DMS 273 (cell line): ENCODE measurements around the gene AIG1.
"Not testable (repeated sequence)": the region's sequence is repeated elsewhere in the genome, so short reads cannot be mapped to it uniquely, and the experiment has no call there.

ENCODE experiments used
- DNase-seq: peaks from one replicate; lab custom pipeline; 2025; ENCODE audit not compliant: unreplicated experiment; lab: John Stamatoyannopoulos, UW

AIG1 gene

GRCh38 chr6:143125864-143126573, 65.3 kb downstream of the AIG1 start:
- no peak for DNase-seq

DNA sequence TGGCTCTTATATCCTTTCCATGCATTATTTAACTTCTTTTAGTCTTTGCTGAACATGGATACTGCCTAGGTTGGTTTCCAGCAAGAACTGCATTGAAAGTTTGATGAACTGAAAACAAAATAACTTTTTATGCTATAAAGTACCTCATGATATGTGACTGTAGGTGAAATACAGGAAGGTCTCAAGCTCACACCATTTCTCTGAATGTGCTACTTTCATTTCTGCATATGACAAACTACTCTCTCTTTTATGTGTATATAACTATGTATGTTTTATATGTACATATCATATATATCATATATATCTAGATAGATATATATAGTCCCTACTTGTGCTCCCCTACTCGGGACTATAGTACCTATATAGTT, 65.9 kb downstream of the AIG1 start:
- no peak for DNase-seq

DNA sequence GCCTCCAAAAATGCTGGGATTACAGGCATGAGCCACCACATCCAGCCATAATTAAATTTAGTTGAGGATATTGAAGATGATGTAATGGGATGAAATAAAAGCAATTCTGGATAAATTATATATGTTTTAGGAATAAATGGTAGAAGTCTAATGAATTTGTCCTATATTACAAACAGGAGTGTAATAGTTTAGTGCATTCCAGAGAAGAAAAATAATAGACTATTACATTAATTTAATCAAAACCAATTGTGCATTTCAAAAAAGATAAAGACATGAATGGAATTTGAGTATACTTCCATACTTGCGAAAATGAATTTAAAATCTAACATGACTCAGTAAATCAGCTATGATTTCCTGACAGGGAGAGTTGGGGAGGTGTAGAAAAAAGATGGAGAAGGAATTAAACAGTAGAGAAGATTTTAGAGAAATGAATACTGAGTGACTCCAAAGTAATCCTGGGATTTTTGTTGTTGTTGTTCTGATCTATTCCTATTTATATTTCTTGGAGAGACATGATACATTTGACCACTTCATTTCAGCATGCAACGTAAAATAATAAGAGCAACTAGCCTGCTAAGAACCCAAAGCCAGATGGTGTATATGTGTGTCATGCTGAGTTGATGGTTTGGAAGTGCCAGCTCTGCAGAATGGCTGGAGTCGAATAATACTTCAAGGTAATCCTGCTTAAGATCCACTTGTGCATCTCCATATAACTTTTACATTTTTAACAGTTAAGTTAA, 67.4 kb downstream of the AIG1 start:
- peak; percentile 75 for DNase-seq

- DNase-seq: no peak
Observed at GRCh38 chr6:143128681-143129015, 68.0 kb downstream of the AIG1 start.

DNA sequence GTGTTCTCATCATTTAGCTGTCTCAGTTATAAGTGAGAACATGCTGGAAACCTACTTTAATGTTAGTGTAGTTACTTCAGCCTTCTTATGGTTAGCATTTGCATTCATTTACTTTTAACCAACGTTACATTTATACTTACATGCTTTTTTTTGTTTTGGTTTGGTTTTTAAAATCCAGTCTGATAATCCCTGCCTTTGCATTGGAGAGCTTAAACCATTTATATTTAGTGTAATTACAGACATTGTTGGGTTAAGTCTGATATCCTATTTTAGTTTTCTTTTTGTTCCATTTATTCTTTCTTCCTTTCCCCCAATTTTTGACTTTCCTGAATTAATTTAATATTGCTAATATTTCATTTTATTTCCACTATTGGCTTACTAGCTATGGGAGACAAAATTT, 70.2 kb downstream of the AIG1 start:
- no peak for DNase-seq

- DNase-seq: no peak
Observed at GRCh38 chr6:143135325-143135724, 74.6 kb downstream of the AIG1 start.

- DNase-seq: no peak
Observed at GRCh38 chr6:143135797-143136561, 75.3 kb downstream of the AIG1 start.

- DNase-seq: peak; percentile 20
Observed at GRCh38 chr6:143136647-143137046, 76.0 kb downstream of the AIG1 start.

GRCh38 chr6:143139239-143139784, 78.6 kb downstream of the AIG1 start:
- no peak for DNase-seq

DNA sequence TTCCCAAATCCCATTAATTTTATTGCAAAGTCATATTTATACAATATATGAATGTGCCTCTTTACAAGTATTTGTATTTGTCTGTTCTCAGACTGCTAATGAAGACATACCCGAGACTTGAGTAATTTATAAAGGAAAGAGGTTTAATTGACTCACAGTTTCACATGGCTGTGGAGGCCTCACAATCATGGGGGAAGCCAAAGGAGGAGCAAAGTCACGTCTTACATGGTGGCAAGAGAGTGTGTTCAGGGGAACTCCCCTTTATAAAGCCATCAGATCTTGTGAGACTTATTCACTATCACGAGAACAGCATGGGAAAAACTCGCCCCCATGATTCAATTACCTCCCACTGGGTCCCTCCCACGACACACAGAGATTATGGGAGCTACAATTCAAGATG, 79.2 kb downstream of the AIG1 start:
- DNase-seq: not testable (repeated sequence)

GRCh38 chr6:143140767-143141166, 80.1 kb downstream of the AIG1 start:
- DNase-seq: no peak

DNA sequence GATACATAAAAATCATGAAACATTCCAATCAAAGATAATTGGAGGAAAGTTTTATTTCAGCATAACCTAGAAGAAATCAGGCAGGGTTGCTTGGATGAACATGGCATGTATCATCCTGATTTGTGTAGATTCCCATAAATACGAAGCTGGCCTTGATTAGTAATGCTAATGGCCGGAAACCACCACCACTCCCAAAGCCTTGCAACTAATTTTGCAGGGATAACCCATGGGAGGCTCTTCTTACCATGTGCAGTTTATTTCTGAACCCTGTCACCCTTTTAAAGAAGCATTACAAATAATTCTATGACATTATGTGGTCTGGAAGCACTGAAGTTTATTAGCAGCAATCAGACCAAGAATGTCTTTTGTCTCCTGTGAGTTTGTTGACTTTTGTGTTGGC, 80.8 kb downstream of the AIG1 start:
- DNase-seq: no peak

GRCh38 chr6:143146186-143146851, 85.6 kb downstream of the AIG1 start:
- no peak for DNase-seq

DNA sequence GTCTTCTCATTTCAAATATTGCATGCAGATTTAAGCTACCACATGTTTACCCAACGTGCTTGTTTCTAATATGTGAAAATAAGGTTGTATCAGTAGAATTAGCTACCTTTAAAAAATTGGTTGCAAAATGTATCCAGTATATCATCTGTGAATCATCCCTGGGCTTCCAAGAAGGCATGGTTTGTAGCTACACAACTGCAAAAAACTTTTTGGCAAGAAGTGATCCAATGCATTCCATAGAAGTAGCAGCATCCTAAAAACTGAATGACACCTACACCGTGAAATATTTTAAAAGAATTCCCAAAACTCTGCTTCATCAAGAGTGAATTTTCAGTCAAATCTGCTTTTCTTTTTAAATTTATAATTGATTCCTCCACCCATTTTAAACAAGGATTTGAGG, 89.1 kb downstream of the AIG1 start:
- no peak for DNase-seq

DNA sequence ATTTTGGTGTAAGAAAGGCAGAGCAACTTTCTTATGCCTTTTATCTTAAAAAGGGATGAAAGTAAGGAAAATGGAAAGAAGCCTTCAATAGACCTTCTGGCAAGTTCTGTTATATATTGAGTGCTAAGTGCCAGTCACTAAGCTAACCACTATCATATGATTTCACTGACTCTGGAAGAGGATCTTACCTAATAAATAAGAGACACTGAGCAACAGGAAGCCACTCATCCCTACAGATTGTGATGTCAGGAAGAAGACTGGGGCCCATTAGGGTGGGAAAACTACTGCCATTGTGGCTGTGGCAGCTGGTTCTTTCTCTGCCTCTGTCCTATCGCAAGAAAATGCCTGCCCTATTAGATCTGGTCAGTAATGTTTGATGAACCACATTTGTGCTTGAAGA, 89.6 kb downstream of the AIG1 start:
- no peak for DNase-seq

DNA sequence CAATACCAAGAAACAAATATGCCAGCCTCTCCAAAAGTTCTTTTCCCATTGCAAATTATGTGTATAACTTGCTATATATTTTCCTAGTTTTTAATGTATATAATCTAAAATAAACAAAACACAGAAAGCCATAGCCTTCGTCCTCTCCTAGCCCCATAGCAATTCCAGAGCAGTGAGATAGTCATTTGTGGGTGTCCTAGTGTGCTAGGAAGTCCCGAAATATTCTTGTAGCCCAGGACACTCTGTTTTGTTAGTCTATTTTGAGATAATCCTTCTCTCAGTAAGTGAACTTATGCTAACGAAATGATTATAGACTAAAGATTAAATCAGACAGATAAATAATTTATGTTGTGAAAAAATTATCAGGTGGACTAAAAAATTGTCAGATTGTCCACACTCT, 90.7 kb downstream of the AIG1 start:
- no peak for DNase-seq

GRCh38 chr6:143155681-143156080, 95.0 kb downstream of the AIG1 start:
- DNase-seq: no peak

DNA sequence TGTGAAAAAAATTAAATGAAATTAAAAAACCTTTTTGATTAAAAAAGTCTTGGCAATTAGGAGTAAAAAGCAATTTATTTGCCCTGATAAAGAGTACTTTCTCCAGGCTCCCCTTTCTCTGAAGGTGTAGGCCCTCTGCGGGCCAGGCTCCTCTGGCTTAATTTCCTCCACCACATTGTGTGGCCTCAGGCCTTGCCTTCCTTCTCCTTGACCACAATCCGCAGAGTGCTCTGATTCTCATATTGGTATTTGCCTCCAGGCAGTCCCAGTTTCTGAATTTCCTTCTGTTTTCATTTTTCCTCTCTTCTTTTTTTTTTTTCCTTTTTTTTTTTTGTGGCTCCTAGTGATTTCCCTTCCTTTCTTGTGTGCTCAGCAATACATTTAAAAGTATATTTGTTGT, 96.4 kb downstream of the AIG1 start:
- no peak for DNase-seq

- no peak for DNase-seq
Observed at GRCh38 chr6:143158113-143158581, 97.5 kb downstream of the AIG1 start.

DNA sequence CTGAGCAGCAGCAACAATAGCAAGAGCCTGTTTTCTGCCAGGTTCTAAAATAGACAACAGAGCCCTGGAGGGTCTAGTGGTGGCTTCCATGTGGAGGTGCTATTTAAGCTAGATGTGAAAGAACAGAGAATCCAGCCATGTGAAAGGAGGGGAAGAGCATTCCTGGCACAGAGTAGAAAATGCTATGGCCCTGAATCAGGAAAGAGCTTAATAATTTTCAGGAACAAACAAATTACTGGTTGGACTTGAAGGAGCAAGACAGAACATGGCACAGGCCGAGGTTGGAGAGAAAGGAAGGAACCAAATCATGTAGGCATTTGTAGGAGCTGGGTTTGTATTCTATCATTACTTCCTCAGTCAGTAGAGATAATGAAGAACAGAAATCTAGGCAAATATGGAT, 98.3 kb downstream of the AIG1 start:
- DNase-seq: no peak

DNA sequence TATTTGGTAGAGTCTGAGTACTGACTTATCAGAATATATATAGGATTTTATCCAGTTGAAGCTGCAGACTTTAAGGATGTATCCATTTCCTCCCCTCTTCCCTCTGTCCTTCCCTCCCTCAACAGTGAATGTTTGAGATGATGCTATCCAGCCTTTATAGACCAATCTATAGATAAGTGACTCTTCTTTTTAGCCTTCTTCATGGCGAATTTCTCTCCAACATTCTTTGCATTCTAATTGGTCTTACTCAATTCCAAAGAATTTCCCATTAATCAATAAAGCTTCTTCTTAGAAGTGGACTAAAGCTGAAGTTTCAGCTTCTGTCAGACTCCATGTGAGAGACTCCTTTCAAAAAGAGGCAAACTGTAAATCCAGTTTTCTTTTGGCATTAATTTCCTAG, 99.3 kb downstream of the AIG1 start:
- DNase-seq: no peak
